Endothelial cell of umbilical vein (primary cell): Measurements from ENCODE around the gene SNN.

ENCODE experiments used
- CTCF ChIP-seq, 2 donors: IDR thresholded peaks; 1 replicate in 1 of 2; 2 replicates in 1 of 2; pipeline ENCODE4 v1.5.1; 2011; ENCODE audit warnings: low read length in 2 of 2, mild to moderate bottlenecking in 2 of 2, moderate library complexity in 2 of 2, control low read depth in 1 of 2, inconsistent platforms in 1 of 2, low read depth in 1 of 2; ENCODE audit not compliant: insufficient read depth in 1 of 2; ENCODE audit errors: extremely low read depth in 1 of 2
- MAX ChIP-seq: IDR thresholded peaks from 2 replicates; pipeline ENCODE4 v1.6.1; 2011; ENCODE audit not compliant: insufficient read depth, insufficient read length
- MYC ChIP-seq: IDR thresholded peaks from one replicate; pipeline ENCODE4 v1.6.1; 2011; ENCODE audit warnings: mild to moderate bottlenecking, low read depth, low read length

- no peak for TF ChIP-seq MYC
- no peak for TF ChIP-seq MAX
- no peak for TF ChIP-seq CTCF (IDR thresholded peaks at IDR 0.05; ENCODE audit: extremely low read depth in 1 of 2, insufficient read depth in 1 of 2, low read depth in 1 of 2, low read length in 2 of 2)
These were observed 47.8 kb upstream of the SNN start for GRCh38 chr16:11620243-11621003.
